Lower leg skin (tissue), 4 donors: ENCODE data around the gene ZMYM1. TPM values are rescaled to one million over a fixed set of nuclear protein-coding genes. Genes with fewer than 3 reads are reported as not detected.
"Not testable (repeated sequence)": the region's sequence is repeated elsewhere in the genome, so short reads cannot be mapped to it uniquely, and the experiment has no call there.

ENCODE experiments used
- DNase-seq, 2 donors: peaks; one replicate each; pipeline ENCODE4 v3.0.0-alpha.2; 2019; ENCODE audit warnings: low spot score in 2 of 2
- H3K4me3 ChIP-seq: fragments of 200-600 bp; sonication (generic); 2 replicates; pipeline ENCODE4 v1.5.1; 2017; ENCODE audit warnings: mild to moderate bottlenecking, low read depth; ENCODE audit not compliant: poor library complexity, severe bottlenecking
- CTCF ChIP-seq, 3 donors: fragments of 450-650 bp; IDR thresholded peaks; one replicate each; pipeline ENCODE4 v1.5.1; 2016; ENCODE audit warnings: antibody characterized with exemption in 3 of 3, mild to moderate bottlenecking in 3 of 3, moderate library complexity in 2 of 3
- POLR2A ChIP-seq, 2 donors: fragments of 450-650 bp; IDR thresholded peaks; one replicate each; pipeline ENCODE4 v1.6.1; 2016 to 2017; ENCODE audit warnings: antibody characterized with exemption in 2 of 2, mild to moderate bottlenecking in 1 of 2, moderate library complexity in 1 of 2
- WGBS, 2 donors: methylation state at CpG; one replicate each; pipeline ENCODE4 v1.1.5; 2018; 5-methylcytosine and 5-hydroxymethylcytosine counted together
- intact Hi-C: fragments of 100-400 bp; cut with DNase I; formaldehyde crosslinking; loops from one replicate; pipeline ENCODE4 v1.15.0; 2023; ENCODE audit warnings: low total_unique reads
- total RNA-seq, 4 donors: library from RNA; depleted of rRNA; stranded (reverse); fragments of >200 nt; gene quantifications; one replicate each; pipeline ENCODE4 v1.1.0, GENCODE V29; 2016

Gene ZMYM1
- total RNA-seq, 4 donors from 2014 or later: 6.2 to 11.7 (median 9.8) TPM

DNA sequence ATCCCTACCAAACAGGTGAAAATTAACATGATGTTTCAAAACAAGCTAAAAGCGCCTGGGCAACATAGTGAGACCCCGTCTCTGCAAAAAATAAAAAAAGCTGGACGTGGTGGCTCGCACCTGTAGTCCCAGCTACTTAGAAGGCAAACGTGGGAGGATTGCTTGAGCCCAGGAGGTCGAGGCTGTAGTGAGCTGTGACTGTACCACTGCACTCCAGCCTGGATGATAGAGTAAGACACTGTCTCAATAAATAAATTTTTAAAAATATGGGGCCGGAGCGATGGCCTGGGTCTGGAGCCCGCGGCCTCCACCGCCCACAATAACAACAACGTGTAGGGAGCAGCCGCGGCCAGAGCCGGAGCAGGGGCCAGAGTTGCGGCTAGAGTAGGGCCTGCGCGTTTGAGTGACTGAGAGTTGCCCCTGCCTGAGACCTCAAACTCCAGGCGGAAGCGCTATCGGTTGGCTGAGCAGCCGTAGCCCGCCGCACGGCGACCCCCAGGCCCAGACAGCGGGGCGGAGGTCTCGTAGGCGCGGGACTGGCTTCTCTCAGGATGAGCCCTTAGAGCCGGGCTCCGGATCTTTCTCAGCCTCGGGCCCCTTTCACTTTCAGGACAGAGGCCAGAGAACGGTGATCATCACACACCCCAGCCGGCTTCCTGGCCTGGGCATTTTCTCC lies 41.4 kb downstream of the ZMYM1 start:
- intact Hi-C loops: no loop called here
- TF ChIP-seq POLR2A (IDR thresholded peaks at IDR 0.05): no peak
- TF ChIP-seq CTCF (IDR thresholded peaks at IDR 0.05): no peak
- no peak overlapping the region for H3K4me3 ChIP-seq
- 25 to 38% methylated on average over 19 to 36 of the region's 36 CpGs for WGBS, 2 donors
- DNase-seq: no peak

DNA sequence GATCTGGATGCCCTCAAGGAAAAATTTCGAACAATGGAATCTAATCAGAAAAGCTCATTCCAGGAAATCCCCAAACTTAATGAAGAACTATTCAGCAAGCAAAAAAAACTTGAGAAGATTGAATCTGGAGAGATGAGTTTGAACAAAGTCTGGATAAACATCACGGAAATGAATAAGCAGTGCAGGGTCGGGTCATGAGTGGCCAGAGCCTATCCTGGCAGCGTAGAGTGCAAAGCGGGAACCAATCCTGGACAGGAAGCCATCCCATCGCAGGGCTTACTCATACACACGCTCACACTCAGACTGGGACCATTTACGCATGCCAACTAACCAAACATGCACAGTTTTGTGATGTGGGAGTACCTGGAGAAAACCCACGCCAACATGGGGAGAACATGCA lies 43.1 kb downstream of the ZMYM1 start:
- intact Hi-C loops: no loop called here
- no peak overlapping the region for H3K4me3 ChIP-seq
- WGBS, 2 donors: 70 to 78% methylated on average over 9 of the region's 9 CpGs
- no peak for DNase-seq
- TF ChIP-seq CTCF (IDR thresholded peaks at IDR 0.05) (no peak), POLR2A (IDR thresholded peaks at IDR 0.05) (no peak)

GRCh38 chr1:35126546-35126945 lies 47.4 kb downstream of the ZMYM1 start:
- DNase-seq: no peak
- intact Hi-C loops: no loop called here
- TF ChIP-seq CTCF (IDR thresholded peaks at IDR 0.05): no peak
- no peak for TF ChIP-seq POLR2A (IDR thresholded peaks at IDR 0.05)
- WGBS, 2 donors: 74 to 86% methylated on average over 1 of the region's 1 CpG
- no peak overlapping the region for H3K4me3 ChIP-seq

- no peak overlapping the region for H3K4me3 ChIP-seq
- no peak for DNase-seq
- intact Hi-C loops: no loop called here
- TF ChIP-seq CTCF (IDR thresholded peaks at IDR 0.05): no peak
- no peak for TF ChIP-seq POLR2A (IDR thresholded peaks at IDR 0.05)
Measured at GRCh38 chr1:35129080-35129479, 49.9 kb downstream of the ZMYM1 start.

GRCh38 chr1:35136780-35137179 lies 57.6 kb downstream of the ZMYM1 start:
- no peak overlapping the region for H3K4me3 ChIP-seq
- intact Hi-C loops: no loop called here
- 93% methylated on average over 3 of the region's 3 CpGs for WGBS, 2 donors
- DNase-seq: no peak
- no peak for TF ChIP-seq CTCF (IDR thresholded peaks at IDR 0.05)
- TF ChIP-seq POLR2A (IDR thresholded peaks at IDR 0.05): no peak

DNA sequence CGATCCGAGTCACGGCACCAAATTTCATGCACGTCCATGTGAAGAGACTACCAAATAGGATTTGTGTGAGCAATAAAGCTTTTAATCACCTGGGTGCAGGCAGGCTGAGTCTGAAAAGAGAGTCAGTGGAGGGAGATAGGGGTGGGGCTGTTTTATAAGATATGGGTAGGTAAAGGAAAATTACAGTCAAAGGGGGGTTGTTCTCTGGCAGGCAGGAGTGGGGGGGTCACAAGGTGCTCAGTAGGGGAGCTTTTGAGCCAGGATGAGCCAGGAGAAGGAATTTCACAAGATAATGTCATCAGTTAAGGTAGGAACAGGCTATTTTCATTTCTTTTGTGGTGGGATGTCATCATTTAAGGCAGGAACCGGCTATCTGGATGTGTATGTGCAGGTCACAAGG lies 58.4 kb downstream of the ZMYM1 start:
- DNase-seq, intact Hi-C loops, H3K4me3 ChIP-seq: not testable (repeated sequence)
- WGBS, 2 donors: 89 to 90% methylated on average over 5 of the region's 5 CpGs

DNA sequence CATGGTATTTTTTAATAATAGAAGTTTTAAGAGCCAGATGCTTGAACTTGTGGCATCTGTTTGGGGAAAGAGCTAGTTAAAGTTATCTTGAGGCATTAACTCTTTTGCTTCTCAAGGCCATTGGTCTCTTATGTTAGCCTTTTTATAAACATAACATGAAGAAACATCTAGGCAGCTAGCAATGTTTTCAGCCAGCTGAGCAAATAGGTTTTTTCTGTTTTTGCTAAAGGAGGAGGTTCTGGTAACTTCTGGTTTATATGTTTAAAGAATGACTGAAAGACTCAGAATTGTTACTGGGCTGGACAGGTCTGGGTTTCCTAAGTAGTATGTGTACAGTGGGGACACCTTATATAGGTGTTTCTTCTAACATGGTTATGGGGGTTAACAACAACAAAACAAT lies 63.1 kb downstream of the ZMYM1 start:
- H3K4me3 ChIP-seq, intact Hi-C loops, DNase-seq: not testable (repeated sequence)

DNA sequence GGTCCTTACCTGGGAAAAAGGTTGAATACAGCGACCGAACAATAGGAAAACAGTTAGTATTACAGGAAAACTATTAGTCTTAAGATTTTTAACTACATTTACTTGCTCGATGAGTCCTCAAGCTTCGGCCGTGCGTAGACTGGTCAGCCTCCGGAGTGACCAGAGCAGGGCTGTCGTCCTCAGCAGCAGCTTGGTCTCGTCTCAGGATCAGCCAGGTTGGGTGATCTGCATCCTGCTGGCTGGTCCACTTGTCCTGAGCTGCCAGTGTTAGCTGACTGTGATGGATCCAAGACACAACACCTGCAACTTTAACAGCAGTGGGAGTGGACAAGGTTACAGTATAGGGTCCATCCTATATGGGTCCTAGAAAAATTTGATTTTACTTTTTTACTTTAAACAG lies 63.5 kb downstream of the ZMYM1 start:
- intact Hi-C loops, DNase-seq, H3K4me3 ChIP-seq: not testable (repeated sequence)
- 83 to 84% methylated on average over 9 of the region's 9 CpGs for WGBS, 2 donors
